WTC11 (cell line): Measurements from ENCODE around the gene UBA1.

Experiments used
- CREB1 ChIP-seq: sonication (generic); formaldehyde crosslinking; IDR thresholded peaks from 2 replicates; pipeline ENCODE4 v1.8.0; 2023; ENCODE audit warnings: mild to moderate bottlenecking, missing genetic modification reagents
- JUN ChIP-seq: sonication (generic); formaldehyde crosslinking; IDR thresholded peaks from 2 replicates; pipeline ENCODE4 v1.8.0; 2023; ENCODE audit warnings: mild to moderate bottlenecking, missing genetic modification reagents
- PRRX2 ChIP-seq: fragments of 250-450 bp; sonication (Bioruptor Pico); IDR thresholded peaks from 2 replicates; pipeline ENCODE4 v1.8.0; 2021; ENCODE audit warnings: mild to moderate bottlenecking
- TF ChIP-seq, protein P1 (sequence below): fragments of 200-600 bp; IDR thresholded peaks from 2 replicates; pipeline ENCODE4 v1.8.0; 2022; ENCODE audit warnings: antibody characterized with exemption
- TF ChIP-seq, protein P2 (sequence below): sonication (generic); formaldehyde crosslinking; IDR thresholded peaks from 2 replicates; pipeline ENCODE4 v1.8.0; 2022; ENCODE audit warnings: mild to moderate bottlenecking, missing genetic modification reagents
- TF ChIP-seq, protein P3 (sequence below): sonication (generic); formaldehyde crosslinking; IDR thresholded peaks from 2 replicates; pipeline ENCODE4 v1.8.0; 2023; ENCODE audit warnings: mild to moderate bottlenecking, missing genetic modification reagents
- TF ChIP-seq, protein P4 (sequence below): sonication (generic); formaldehyde crosslinking; IDR thresholded peaks from 2 replicates; pipeline ENCODE4 v1.8.0; 2023; ENCODE audit warnings: missing genetic modification reagents

DNA sequence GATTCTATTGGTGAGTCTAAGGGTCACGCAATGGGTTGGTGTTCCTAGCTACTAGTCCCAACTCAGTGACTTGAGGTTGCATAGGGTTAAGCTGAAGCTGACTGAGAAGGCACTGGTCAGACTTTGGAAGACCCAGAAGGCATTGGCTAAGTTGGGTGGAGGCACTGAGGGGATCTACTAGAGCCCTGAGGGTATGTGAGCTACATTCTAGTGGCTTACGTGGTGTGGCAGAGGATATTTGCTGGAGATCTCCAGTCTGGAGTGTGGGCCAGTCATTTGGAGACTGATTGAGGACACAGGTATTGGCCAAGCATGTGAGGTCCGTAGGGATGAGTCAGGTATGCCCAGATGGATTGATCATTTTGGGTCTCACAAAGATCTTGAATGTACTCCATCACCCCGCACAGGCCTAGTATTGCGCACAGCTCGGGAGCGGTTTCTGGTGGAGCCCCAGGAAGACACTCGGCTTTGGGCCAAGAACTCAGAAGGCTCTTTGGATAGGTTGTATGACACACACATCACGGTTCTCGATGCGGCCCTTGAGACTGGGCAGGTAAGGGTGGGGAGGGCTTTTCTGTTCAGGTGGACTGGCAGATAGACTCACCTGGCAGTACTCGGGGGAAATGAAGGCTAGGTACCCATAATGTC, 46.4 kb downstream of the UBA1 start:
- TF ChIP-seq, protein P1, sequence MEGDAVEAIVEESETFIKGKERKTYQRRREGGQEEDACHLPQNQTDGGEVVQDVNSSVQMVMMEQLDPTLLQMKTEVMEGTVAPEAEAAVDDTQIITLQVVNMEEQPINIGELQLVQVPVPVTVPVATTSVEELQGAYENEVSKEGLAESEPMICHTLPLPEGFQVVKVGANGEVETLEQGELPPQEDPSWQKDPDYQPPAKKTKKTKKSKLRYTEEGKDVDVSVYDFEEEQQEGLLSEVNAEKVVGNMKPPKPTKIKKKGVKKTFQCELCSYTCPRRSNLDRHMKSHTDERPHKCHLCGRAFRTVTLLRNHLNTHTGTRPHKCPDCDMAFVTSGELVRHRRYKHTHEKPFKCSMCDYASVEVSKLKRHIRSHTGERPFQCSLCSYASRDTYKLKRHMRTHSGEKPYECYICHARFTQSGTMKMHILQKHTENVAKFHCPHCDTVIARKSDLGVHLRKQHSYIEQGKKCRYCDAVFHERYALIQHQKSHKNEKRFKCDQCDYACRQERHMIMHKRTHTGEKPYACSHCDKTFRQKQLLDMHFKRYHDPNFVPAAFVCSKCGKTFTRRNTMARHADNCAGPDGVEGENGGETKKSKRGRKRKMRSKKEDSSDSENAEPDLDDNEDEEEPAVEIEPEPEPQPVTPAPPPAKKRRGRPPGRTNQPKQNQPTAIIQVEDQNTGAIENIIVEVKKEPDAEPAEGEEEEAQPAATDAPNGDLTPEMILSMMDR, result no peak
- TF ChIP-seq JUN (CRISPR knock-in tag), result no peak
- TF ChIP-seq CREB1 (CRISPR knock-in tag), result no peak
- TF ChIP-seq, protein P2, sequence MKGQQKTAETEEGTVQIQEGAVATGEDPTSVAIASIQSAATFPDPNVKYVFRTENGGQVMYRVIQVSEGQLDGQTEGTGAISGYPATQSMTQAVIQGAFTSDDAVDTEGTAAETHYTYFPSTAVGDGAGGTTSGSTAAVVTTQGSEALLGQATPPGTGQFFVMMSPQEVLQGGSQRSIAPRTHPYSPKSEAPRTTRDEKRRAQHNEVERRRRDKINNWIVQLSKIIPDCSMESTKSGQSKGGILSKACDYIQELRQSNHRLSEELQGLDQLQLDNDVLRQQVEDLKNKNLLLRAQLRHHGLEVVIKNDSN (CRISPR knock-in tag), result no peak
- TF ChIP-seq PRRX2 (CRISPR knock-in tag), result no peak
- TF ChIP-seq, protein P3, sequence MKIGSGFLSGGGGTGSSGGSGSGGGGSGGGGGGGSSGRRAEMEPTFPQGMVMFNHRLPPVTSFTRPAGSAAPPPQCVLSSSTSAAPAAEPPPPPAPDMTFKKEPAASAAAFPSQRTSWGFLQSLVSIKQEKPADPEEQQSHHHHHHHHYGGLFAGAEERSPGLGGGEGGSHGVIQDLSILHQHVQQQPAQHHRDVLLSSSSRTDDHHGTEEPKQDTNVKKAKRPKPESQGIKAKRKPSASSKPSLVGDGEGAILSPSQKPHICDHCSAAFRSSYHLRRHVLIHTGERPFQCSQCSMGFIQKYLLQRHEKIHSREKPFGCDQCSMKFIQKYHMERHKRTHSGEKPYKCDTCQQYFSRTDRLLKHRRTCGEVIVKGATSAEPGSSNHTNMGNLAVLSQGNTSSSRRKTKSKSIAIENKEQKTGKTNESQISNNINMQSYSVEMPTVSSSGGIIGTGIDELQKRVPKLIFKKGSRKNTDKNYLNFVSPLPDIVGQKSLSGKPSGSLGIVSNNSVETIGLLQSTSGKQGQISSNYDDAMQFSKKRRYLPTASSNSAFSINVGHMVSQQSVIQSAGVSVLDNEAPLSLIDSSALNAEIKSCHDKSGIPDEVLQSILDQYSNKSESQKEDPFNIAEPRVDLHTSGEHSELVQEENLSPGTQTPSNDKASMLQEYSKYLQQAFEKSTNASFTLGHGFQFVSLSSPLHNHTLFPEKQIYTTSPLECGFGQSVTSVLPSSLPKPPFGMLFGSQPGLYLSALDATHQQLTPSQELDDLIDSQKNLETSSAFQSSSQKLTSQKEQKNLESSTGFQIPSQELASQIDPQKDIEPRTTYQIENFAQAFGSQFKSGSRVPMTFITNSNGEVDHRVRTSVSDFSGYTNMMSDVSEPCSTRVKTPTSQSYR (CRISPR knock-in tag), result no peak
- TF ChIP-seq, protein P4, sequence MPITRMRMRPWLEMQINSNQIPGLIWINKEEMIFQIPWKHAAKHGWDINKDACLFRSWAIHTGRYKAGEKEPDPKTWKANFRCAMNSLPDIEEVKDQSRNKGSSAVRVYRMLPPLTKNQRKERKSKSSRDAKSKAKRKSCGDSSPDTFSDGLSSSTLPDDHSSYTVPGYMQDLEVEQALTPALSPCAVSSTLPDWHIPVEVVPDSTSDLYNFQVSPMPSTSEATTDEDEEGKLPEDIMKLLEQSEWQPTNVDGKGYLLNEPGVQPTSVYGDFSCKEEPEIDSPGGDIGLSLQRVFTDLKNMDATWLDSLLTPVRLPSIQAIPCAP (CRISPR knock-in tag), result no peak
